IMR-90 (cell line): Measurements from ENCODE around the gene MIER2.

Experiments
- MAFK ChIP-seq: IDR thresholded peaks from 2 replicates; pipeline ENCODE4 v1.6.1; 2012; ENCODE audit warnings: low read depth, low read length, improper control_type of control experiment
- MAZ ChIP-seq: IDR thresholded peaks from 2 replicates; pipeline ENCODE4 v1.6.1; 2012; ENCODE audit warnings: low read depth, mild to moderate bottlenecking, low read length, improper control_type of control experiment, moderate library complexity, borderline replicate concordance
- POLR2A ChIP-seq: IDR thresholded peaks from 2 replicates; pipeline ENCODE4 v1.6.1; 2012; ENCODE audit warnings: mild to moderate bottlenecking, low read depth, low read length
- SMC3 ChIP-seq: fragments of 150-350 bp; IDR thresholded peaks from 2 replicates; pipeline ENCODE4 v1.6.1; 2016; ENCODE audit warnings: low read depth, mild to moderate bottlenecking, antibody characterized with exemption, low read length, moderate library complexity
- TF ChIP-seq, protein P1 (sequence below): conservative IDR thresholded peaks from 2 replicates; pipeline ENCODE4 v1.5.1; 2012; ENCODE audit warnings: mild to moderate bottlenecking, low read depth, low read length, improper control_type of control experiment
- TF ChIP-seq, protein P2 (sequence below): fragments of 150-350 bp; IDR thresholded peaks from 2 replicates; pipeline ENCODE4 v1.6.1; 2017; ENCODE audit warnings: mild to moderate bottlenecking, antibody characterized with exemption, low read length, low read depth

DNA sequence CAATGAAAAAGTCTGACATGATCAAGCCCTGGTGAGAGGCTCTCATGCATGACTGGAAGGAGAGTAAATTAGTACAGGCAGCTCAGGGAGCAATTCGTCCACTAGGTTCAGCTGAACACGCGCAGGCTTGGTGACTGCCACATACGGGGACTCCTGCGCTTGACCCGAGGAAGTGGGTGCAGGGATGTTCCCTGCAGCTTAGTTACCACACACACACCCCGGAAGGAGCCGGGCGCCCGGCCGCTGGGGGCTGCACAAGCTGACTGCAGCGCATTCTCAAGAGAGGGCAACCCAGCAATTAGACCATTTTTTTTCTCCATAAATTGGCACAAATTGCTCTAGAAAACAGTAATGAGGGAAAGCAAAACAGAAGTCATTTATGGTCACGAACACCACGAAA lies 23.0 kb upstream of the MIER2 start:
- TF ChIP-seq, protein P1, sequence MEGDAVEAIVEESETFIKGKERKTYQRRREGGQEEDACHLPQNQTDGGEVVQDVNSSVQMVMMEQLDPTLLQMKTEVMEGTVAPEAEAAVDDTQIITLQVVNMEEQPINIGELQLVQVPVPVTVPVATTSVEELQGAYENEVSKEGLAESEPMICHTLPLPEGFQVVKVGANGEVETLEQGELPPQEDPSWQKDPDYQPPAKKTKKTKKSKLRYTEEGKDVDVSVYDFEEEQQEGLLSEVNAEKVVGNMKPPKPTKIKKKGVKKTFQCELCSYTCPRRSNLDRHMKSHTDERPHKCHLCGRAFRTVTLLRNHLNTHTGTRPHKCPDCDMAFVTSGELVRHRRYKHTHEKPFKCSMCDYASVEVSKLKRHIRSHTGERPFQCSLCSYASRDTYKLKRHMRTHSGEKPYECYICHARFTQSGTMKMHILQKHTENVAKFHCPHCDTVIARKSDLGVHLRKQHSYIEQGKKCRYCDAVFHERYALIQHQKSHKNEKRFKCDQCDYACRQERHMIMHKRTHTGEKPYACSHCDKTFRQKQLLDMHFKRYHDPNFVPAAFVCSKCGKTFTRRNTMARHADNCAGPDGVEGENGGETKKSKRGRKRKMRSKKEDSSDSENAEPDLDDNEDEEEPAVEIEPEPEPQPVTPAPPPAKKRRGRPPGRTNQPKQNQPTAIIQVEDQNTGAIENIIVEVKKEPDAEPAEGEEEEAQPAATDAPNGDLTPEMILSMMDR = no peak
- TF ChIP-seq MAFK = no peak
- TF ChIP-seq, protein P2, sequence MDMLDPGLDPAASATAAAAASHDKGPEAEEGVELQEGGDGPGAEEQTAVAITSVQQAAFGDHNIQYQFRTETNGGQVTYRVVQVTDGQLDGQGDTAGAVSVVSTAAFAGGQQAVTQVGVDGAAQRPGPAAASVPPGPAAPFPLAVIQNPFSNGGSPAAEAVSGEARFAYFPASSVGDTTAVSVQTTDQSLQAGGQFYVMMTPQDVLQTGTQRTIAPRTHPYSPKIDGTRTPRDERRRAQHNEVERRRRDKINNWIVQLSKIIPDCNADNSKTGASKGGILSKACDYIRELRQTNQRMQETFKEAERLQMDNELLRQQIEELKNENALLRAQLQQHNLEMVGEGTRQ = no peak
- TF ChIP-seq SMC3 = no peak
- TF ChIP-seq POLR2A = no peak
- no peak for TF ChIP-seq MAZ
